ENCODE measurements around the gene SUOX. TPM values are rescaled to one million over a fixed set of nuclear protein-coding genes. Genes with fewer than 3 reads are reported as not detected.

The SUOX gene
- total RNA-seq, 1 donor from 2014 or later, result 15.5 TPM

DNA sequence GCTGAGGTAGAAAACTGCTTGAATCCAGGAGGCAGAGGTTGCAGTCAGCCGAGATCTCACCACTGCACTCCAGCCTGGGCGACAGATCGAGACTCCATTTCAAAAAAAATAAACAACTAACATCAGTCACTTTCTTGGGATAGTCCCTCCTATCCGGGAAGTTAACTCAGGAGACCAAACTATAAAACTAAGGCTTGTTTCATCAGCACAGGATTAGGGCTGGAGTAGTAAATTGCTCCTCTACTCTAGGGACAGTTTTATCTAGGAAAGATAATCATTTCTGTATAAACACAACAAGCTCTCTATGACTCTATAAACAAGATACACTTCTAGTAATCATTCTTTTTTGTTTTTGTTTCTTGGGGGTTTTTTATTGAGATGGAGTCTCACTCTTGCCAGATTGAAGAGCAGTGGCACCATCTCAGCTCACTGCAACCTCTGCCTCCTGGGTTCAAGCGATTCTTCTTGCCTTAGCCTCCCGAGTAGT is 56.4 kb downstream of the SUOX start:
- no peaks in the 10 kb centered on the region for H3K36me3 ChIP-seq
- no peak overlapping the region for H3K27ac ChIP-seq
- H3K27me3 ChIP-seq, result no peaks in the 10 kb centered on the region
- TF ChIP-seq POLR2AphosphoS5 (IDR thresholded peaks at IDR 0.05; ENCODE audit: insufficient read depth in 1 of 2, low read depth in 1 of 2) (no peak), POLR2A (IDR thresholded peaks at IDR 0.05) (no peak)
- TF ChIP-seq, protein P1, sequence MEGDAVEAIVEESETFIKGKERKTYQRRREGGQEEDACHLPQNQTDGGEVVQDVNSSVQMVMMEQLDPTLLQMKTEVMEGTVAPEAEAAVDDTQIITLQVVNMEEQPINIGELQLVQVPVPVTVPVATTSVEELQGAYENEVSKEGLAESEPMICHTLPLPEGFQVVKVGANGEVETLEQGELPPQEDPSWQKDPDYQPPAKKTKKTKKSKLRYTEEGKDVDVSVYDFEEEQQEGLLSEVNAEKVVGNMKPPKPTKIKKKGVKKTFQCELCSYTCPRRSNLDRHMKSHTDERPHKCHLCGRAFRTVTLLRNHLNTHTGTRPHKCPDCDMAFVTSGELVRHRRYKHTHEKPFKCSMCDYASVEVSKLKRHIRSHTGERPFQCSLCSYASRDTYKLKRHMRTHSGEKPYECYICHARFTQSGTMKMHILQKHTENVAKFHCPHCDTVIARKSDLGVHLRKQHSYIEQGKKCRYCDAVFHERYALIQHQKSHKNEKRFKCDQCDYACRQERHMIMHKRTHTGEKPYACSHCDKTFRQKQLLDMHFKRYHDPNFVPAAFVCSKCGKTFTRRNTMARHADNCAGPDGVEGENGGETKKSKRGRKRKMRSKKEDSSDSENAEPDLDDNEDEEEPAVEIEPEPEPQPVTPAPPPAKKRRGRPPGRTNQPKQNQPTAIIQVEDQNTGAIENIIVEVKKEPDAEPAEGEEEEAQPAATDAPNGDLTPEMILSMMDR (IDR thresholded peaks at IDR 0.05), result no peak
- no peak for DNase-seq (ENCODE audit: extremely low spot score in 2 of 2)
- H3K9me3 ChIP-seq, result no peaks in the 10 kb centered on the region
- H3K4me3 ChIP-seq, result no peak overlapping the region
- H3K4me1 ChIP-seq, result no peaks in the 10 kb centered on the region
- intact Hi-C loops (cut with DNase I), result no loop called here

Other genes with a start within 250 kb of the SUOX start
- 33.1 TPM for gene SARNP, start 179.6 kb upstream of the SUOX start, total RNA-seq
- 9.8 TPM for gene ORMDL2, start 179.2 kb upstream of the SUOX start, total RNA-seq
- gene DNAJC14, start 167.7 kb upstream of the SUOX start, total RNA-seq, result 29.2 TPM
- 21.6 TPM for gene MMP19, start 154.3 kb upstream of the SUOX start, total RNA-seq
- 25.8 TPM for gene PYM1, start 69.4 kb upstream of the SUOX start, total RNA-seq
- 140 TPM for gene DGKA, start 66.1 kb upstream of the SUOX start, total RNA-seq
- gene PMEL, start 31.2 kb upstream of the SUOX start, total RNA-seq, result 1.2 TPM
- gene CDK2, start 30.4 kb upstream of the SUOX start, total RNA-seq, result 26.0 TPM
- 80.5 TPM for gene RAB5B, start 23.2 kb upstream of the SUOX start, total RNA-seq
- 4.4 TPM for gene IKZF4, start 23.8 kb downstream of the SUOX start, total RNA-seq
- 597 TPM for gene RPS26, start 44.6 kb downstream of the SUOX start, total RNA-seq
- 53.8 TPM for gene ERBB3, start 82.9 kb downstream of the SUOX start, total RNA-seq
- gene PA2G4, start 107.3 kb downstream of the SUOX start, total RNA-seq, result 116 TPM
- gene RPL41, start 119.4 kb downstream of the SUOX start, total RNA-seq, result 2,458 TPM
- gene ZC3H10, start 121.0 kb downstream of the SUOX start, total RNA-seq, result 2.0 TPM
- gene ESYT1, start 131.0 kb downstream of the SUOX start, total RNA-seq, result 140 TPM
- gene MYL6B, start 155.3 kb downstream of the SUOX start, total RNA-seq, result 40.8 TPM
- gene MYL6, start 161.1 kb downstream of the SUOX start, total RNA-seq, result 2,285 TPM
- 95.3 TPM for gene SMARCC2, start 192.2 kb downstream of the SUOX start, total RNA-seq
- gene RNF41, start 224.6 kb downstream of the SUOX start, total RNA-seq, result 79.6 TPM
- 20.4 TPM for gene NABP2, start 227.1 kb downstream of the SUOX start, total RNA-seq
- gene SLC39A5, start 232.8 kb downstream of the SUOX start, total RNA-seq, result not detected

Data from vagina (tissue), 2 donors.